Measurements from ENCODE around the gene ARNT2.
A peak's percentile ranks its signal among the peaks of the same experiment; 100 is the strongest.

The ARNT2 gene

GRCh38 chr15:80445300-80446041, 41.3 kb downstream of the ARNT2 start:
- Mint-ChIP-seq H3K36me3 (no peaks in the 10 kb centered on the region), H3K4me3 (no peak overlapping the region), H3K4me1 (no peaks in the 10 kb centered on the region), H3K9me3 (no peaks in the 10 kb centered on the region), H3K27ac (no peak overlapping the region), H3K27me3 (peaks cover 10% of the 10 kb centered on the region)
- ATAC-seq, result no peak

GRCh38 chr15:80447077-80447476, 42.9 kb downstream of the ARNT2 start:
- no peaks in the 10 kb centered on the region for H3K9me3 Mint-ChIP-seq
- no peak overlapping the region for H3K4me3 Mint-ChIP-seq
- H3K4me1 Mint-ChIP-seq, result no peaks in the 10 kb centered on the region
- H3K27ac Mint-ChIP-seq, result no peak overlapping the region
- ATAC-seq, result peak; percentile 7
- H3K36me3 Mint-ChIP-seq, result no peaks in the 10 kb centered on the region
- H3K27me3 Mint-ChIP-seq, result peaks cover 18% of the 10 kb centered on the region

GRCh38 chr15:80449825-80450224, 45.6 kb downstream of the ARNT2 start:
- no peak for ATAC-seq
- H3K9me3 Mint-ChIP-seq, result no peaks in the 10 kb centered on the region
- H3K4me3 Mint-ChIP-seq, result no peak overlapping the region
- peaks cover 23% of the 10 kb centered on the region for H3K27me3 Mint-ChIP-seq
- H3K36me3 Mint-ChIP-seq, result no peaks in the 10 kb centered on the region
- H3K4me1 Mint-ChIP-seq, result no peaks in the 10 kb centered on the region
- no peak overlapping the region for H3K27ac Mint-ChIP-seq

GRCh38 chr15:80450811-80451321, 46.7 kb downstream of the ARNT2 start:
- peaks cover 30% of the 10 kb centered on the region for H3K27me3 Mint-ChIP-seq
- ATAC-seq, result no peak
- H3K9me3 Mint-ChIP-seq, result no peaks in the 10 kb centered on the region
- H3K4me1 Mint-ChIP-seq, result peaks cover 5% of the 10 kb centered on the region
- H3K4me3 Mint-ChIP-seq, result no peak overlapping the region
- no peak overlapping the region for H3K27ac Mint-ChIP-seq
- H3K36me3 Mint-ChIP-seq, result no peaks in the 10 kb centered on the region

GRCh38 chr15:80452166-80452565, 48.0 kb downstream of the ARNT2 start:
- Mint-ChIP-seq H3K4me3 (no peak overlapping the region), H3K4me1 (peaks cover 6% of the 10 kb centered on the region), H3K27me3 (peaks cover 31% of the 10 kb centered on the region), H3K9me3 (no peaks in the 10 kb centered on the region), H3K36me3 (no peaks in the 10 kb centered on the region), H3K27ac (no peak overlapping the region)
- ATAC-seq, result no peak

- Mint-ChIP-seq H3K27me3 (peaks cover 31% of the 10 kb centered on the region), H3K27ac (no peak overlapping the region), H3K4me1 (peaks cover 6% of the 10 kb centered on the region), H3K9me3 (no peaks in the 10 kb centered on the region), H3K4me3 (no peak overlapping the region), H3K36me3 (no peaks in the 10 kb centered on the region)
- ATAC-seq, result no peak
Observed at GRCh38 chr15:80455051-80455648, 51.0 kb downstream of the ARNT2 start.

- Mint-ChIP-seq H3K36me3 (no peaks in the 10 kb centered on the region), H3K4me1 (peaks cover 6% of the 10 kb centered on the region), H3K27ac (no peak overlapping the region), H3K9me3 (no peaks in the 10 kb centered on the region), H3K27me3 (peaks cover 25% of the 10 kb centered on the region), H3K4me3 (no peak overlapping the region)
- no peak for ATAC-seq
Observed at GRCh38 chr15:80455668-80456442, 51.7 kb downstream of the ARNT2 start.

- Mint-ChIP-seq H3K27me3 (peaks cover 15% of the 10 kb centered on the region), H3K4me1 (peaks cover 6% of the 10 kb centered on the region), H3K36me3 (no peaks in the 10 kb centered on the region), H3K27ac (no peak overlapping the region), H3K4me3 (no peak overlapping the region), H3K9me3 (no peaks in the 10 kb centered on the region)
- peak; percentile 26 for ATAC-seq
Observed at GRCh38 chr15:80456517-80457492, 52.6 kb downstream of the ARNT2 start.

- no peaks in the 10 kb centered on the region for H3K36me3 Mint-ChIP-seq
- peaks cover 6% of the 10 kb centered on the region for H3K4me1 Mint-ChIP-seq
- H3K9me3 Mint-ChIP-seq, result no peaks in the 10 kb centered on the region
- H3K27me3 Mint-ChIP-seq, result peaks cover 8% of the 10 kb centered on the region
- H3K4me3 Mint-ChIP-seq, result no peak overlapping the region
- no peak for ATAC-seq
- no peak overlapping the region for H3K27ac Mint-ChIP-seq
Observed at GRCh38 chr15:80457896-80458295, 53.7 kb downstream of the ARNT2 start.

- Mint-ChIP-seq H3K9me3 (no peaks in the 10 kb centered on the region), H3K4me1 (peaks cover 6% of the 10 kb centered on the region), H3K27me3 (peaks cover 8% of the 10 kb centered on the region), H3K27ac (no peak overlapping the region), H3K36me3 (no peaks in the 10 kb centered on the region), H3K4me3 (no peak overlapping the region)
- ATAC-seq, result no peak
Observed at GRCh38 chr15:80458580-80458979, 54.4 kb downstream of the ARNT2 start.

GRCh38 chr15:80459380-80459779, 55.2 kb downstream of the ARNT2 start:
- Mint-ChIP-seq H3K27ac (no peak overlapping the region), H3K9me3 (no peaks in the 10 kb centered on the region), H3K27me3 (peaks cover 8% of the 10 kb centered on the region), H3K4me1 (peaks cover 6% of the 10 kb centered on the region), H3K36me3 (no peaks in the 10 kb centered on the region), H3K4me3 (no peak overlapping the region)
- ATAC-seq, result no peak

GRCh38 chr15:80459818-80460217, 55.6 kb downstream of the ARNT2 start:
- peaks cover 6% of the 10 kb centered on the region for H3K4me1 Mint-ChIP-seq
- no peak overlapping the region for H3K27ac Mint-ChIP-seq
- no peak overlapping the region for H3K4me3 Mint-ChIP-seq
- H3K9me3 Mint-ChIP-seq, result no peaks in the 10 kb centered on the region
- H3K36me3 Mint-ChIP-seq, result no peaks in the 10 kb centered on the region
- no peak for ATAC-seq
- H3K27me3 Mint-ChIP-seq, result peaks cover 8% of the 10 kb centered on the region

- Mint-ChIP-seq H3K36me3 (no peaks in the 10 kb centered on the region), H3K4me1 (no peaks in the 10 kb centered on the region), H3K27me3 (peaks cover 1% of the 10 kb centered on the region), H3K4me3 (no peak overlapping the region), H3K9me3 (no peaks in the 10 kb centered on the region), H3K27ac (no peak overlapping the region)
- no peak for ATAC-seq
Observed at GRCh38 chr15:80461356-80462095, 57.3 kb downstream of the ARNT2 start.

- no peak for ATAC-seq
- Mint-ChIP-seq H3K27me3 (peaks cover 7% of the 10 kb centered on the region), H3K4me1 (no peaks in the 10 kb centered on the region), H3K36me3 (no peaks in the 10 kb centered on the region), H3K27ac (no peak overlapping the region), H3K4me3 (no peak overlapping the region), H3K9me3 (no peaks in the 10 kb centered on the region)
Observed at GRCh38 chr15:80462111-80462510, 57.9 kb downstream of the ARNT2 start.
